ENCODE results near the gene HARS2.
"Not testable (repeated sequence)": the region's sequence is repeated elsewhere in the genome, so short reads cannot be mapped to it uniquely, and the experiment has no call there.

Gene HARS2

DNA sequence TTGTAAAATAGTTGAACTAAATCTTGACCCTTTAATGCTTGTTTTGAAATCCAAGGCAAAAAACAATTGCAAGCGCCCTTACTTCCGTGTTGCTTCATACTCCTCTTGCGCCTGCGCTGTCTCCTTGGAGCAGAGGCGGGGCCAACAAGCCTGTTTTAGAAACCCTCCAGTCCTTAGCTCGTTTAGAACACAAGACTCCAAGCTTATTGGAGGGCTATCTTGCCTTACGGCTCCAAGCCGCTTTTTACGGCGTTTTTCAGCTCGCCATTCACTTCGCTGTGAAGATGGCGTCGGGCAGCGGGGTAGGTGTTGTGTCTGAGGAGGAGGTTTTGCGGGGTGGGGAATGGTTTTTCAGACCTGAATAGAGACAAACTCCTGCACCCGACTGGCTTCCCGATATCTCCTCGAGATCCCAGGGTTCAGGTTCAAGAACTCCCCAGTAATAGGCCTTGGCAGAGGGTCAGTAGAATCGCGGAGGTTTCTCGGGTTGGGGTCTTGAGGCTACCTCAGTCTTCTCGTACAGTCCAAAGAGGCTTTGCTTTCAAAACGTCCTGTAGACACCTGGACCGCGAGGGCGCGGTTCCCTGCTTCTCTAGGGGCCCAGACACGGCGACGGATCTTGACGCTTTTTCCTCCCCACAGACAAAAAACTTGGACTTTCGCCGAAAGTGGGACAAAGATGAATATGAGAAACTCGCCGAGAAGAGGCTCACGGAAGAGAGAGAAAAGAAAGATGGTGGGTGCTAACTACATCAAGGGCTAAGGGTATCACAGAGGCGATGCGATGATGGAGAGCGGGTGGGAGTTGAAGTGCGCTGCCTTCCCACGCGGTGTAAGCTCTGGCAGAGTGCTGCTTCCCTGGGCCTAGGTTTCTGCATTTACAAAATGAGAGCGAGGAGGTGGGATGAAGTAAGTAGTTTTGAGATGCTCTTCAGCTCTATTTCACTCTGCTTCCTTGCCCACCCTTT is 9.2 kb downstream of the HARS2 start, which contains the start of gene ZMAT2:
TSS of gene ZMAT2 (plus strand) at position 271 of the 968 bp plus-strand sequence. CDS start at position 285, 14 bp downstream.
- peak; percentile 94 for DNase-seq

GRCh38 chr5:140707812-140708211 is 16.6 kb downstream of the HARS2 start:
- DNase-seq: no peak

DNA sequence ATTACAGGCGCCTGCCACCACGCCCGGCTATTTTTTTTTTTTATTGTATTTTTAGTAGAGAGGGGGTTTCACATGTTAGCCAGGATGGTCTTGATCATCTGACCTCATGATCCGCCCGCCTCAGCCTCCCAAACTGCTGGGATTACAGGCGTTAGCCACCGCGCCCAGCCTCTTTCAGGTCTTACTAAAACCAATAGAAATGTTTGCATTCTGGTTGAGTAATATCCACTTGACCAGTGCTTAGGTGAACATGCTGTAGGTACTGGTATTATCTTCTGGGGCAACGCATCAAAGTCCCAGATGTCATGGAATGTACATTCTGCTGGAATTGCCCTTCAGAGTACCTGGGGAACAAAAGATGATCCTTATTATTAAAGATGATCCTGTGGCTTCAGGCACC is 17.5 kb downstream of the HARS2 start:
- not testable (repeated sequence) for DNase-seq

- DNase-seq: peak; percentile 92
Measured at GRCh38 chr5:140710899-140711552, 19.8 kb downstream of the HARS2 start.

DNA sequence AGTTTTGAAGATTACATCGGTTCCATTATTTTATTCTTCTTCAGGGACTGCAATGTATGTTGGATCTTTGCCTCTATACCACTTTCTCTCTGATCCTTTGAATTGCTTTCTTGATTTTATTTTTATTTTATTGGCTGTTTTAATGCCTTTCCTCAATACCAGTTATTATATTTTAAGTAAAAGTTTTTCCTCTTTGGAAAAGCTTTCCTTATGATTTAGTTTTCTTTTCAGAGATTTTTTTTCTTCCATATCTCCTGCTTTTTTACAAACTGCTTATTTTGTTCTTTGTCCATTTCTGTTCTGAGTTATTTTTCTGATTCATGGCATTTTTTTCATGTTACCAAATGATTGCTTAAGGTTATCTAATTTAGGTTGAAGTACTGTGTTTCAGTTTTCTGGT is 20.5 kb downstream of the HARS2 start:
- no peak for DNase-seq

DNA sequence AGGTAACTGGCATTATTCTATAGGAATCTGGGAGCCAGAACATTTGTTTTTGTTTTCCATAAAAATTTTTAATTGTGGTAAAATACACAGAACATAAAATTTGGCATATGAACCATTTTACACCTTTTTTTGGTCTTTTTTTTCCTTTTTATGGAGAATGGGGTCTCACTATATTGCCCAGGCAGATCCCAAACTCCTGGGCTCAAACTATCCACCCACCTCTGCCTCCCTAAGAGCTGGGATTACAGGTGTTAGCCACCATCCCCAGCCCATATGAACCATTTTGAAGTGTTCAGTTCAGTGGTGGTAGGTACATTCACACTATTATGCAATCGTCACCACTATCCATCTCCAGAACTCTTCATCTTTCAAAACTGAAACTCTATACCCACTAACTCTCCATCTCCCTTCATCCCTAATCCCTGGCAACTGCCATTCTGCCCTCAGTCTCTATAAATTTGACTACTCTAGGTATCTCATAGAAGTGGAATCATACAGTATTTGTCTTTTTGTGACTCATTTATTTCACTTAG is 22.4 kb downstream of the HARS2 start:
- DNase-seq: no peak

DNA sequence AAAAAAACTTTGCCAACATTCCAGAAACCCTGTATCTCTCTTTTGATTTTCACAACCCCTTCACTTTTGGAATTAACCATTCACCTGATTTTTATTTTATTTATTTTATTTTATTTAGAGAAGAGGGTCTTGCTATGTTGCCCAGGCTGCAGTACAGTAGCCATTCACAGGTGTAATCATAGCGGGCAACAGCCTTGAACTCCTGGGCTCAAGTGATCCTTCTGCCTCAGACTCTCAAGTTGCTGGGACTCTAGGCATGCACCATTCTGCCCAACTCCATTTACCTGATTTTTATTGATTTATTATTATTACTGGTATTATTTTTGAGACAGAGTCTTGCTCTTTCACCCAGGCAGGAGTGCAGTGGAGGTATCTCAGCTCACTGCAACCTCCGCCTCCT is 25.0 kb downstream of the HARS2 start:
- not testable (repeated sequence) for DNase-seq

DNA sequence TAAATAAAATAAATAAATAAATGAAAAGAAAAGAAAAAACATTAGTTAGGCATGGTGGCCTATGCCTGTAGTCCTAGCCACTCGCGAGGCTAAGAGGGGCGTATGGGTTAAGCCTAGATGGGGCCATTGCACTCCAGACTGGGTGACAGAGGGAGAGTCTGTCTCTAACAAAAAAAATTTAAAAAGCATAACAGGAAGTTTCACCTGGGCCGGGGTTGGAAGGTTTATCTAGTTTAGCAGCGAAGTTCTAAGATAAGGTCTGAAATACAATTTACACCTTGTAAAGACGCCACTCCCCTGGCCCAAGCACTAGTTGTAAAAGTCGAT is 27.0 kb downstream of the HARS2 start:
- DNase-seq: no peak

- DNase-seq: not testable (repeated sequence)
Measured at GRCh38 chr5:140720738-140721137, 29.5 kb downstream of the HARS2 start.

GRCh38 chr5:140721395-140721794 is 30.1 kb downstream of the HARS2 start:
- not testable (repeated sequence) for DNase-seq

DNA sequence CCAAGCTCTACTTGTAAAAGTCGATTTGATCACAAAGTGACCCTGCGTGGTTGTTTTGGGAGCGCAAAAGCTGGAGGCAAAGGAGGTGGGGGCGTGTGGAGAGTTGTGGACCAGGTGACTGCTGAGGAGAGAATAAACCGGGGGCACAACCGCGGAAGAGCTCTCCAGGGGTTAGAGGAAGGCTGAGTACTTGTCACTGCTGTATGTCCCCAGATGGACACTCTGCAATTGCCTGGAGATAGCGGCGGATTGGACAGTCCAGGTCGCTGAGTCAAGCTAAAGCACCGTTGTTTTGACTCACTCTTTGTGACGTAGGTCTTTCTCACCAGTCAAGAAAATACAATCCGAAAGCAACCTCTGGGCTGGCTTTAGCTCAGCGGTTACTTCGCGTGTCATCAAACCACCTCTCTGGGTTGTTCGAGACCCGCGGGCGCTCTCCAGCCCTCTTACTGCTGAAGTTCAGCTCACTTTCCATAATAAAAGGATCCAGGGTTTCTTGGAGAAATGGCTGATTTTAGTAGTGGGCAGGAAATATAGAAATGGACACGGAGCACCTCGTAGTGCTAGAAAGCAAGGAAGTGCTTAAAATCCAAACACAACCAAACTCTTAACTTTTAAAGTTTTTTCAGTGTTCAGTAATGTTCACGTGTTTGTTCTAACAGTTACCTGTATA is 34.7 kb downstream of the HARS2 start:
- peak; percentile 86 for DNase-seq

- no peak for DNase-seq
Measured at GRCh38 chr5:140733098-140733497, 41.8 kb downstream of the HARS2 start.

GRCh38 chr5:140734354-140734753 is 43.1 kb downstream of the HARS2 start:
- no peak for DNase-seq

DNA sequence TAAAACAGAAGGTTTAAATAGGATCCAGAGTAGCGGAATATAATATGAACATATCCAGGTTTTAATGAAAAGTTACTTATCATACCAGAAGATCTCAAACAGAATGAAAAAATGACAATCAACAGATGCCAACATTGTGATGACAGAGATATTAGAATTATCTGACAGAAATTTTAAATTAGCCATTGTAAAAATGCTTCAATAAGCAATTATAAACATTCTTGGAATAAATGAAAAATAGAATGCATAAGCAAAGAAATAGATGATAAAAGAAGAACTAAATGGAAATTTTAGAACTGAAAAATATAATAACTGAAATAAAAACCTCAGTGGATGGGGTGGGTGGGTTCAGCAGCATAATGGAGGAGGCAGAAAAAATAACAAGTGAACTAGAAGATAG is 46.2 kb downstream of the HARS2 start:
- no peak for DNase-seq

GRCh38 chr5:140741967-140742366 is 50.7 kb downstream of the HARS2 start:
- DNase-seq: no peak
